NCI-H2107 treated with DMSO at 0.1 percent for 48 hours (cell line): ENCODE data around the gene GALT.
"Not testable (repeated sequence)": the region's sequence is repeated elsewhere in the genome, so short reads cannot be mapped to it uniquely, and the experiment has no call there.

Source experiments
- DNase-seq: peaks from one replicate; lab custom pipeline; 2025; ENCODE audit not compliant: unreplicated experiment; lab: John Stamatoyannopoulos, UW

GALT gene

DNA sequence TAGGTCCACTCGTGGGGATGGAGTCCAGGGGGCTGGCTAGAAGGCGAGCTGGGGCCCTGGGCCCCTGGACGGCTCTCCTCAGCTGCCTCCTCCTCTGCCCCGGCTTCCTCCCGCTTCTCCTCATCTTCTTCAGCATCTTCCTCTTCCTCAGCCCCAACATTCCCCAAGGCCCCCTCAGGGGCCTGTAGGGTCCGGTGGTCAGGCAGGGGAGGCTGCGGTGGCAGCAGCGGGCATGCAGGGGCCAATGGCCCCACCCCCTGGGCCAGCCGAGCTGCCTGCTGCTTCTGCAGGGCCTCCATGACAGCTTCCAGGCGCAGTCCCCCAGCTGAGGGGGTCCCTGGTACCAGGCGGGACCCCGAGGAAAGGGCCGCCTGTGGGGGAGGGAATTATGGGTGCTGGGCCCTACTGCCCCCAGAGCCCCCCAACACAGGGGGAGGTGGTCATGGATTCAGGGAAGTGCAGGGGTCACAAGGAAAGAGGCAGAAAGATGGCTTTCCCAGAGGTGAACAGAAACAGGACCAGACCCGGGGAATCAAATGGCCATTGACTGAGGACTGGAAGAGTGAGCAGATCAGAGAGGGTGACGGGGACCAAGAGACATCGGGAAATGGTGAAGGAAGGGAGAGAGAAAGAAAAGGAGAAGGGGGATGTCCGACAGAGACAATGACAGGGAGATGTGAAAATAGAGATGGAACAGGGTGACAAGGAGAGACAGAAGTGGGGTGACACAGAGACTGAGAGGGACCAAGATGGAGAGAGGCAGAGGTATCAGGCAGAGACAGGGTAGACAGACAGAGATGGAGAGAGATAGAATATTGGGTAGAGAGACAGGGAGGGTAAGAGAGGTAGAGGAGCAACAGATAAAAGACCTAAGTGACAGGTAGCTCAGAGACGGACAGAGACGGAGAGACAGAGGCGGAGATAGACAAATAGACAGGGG is 18.5 kb upstream of the GALT start:
- no peak for DNase-seq

DNA sequence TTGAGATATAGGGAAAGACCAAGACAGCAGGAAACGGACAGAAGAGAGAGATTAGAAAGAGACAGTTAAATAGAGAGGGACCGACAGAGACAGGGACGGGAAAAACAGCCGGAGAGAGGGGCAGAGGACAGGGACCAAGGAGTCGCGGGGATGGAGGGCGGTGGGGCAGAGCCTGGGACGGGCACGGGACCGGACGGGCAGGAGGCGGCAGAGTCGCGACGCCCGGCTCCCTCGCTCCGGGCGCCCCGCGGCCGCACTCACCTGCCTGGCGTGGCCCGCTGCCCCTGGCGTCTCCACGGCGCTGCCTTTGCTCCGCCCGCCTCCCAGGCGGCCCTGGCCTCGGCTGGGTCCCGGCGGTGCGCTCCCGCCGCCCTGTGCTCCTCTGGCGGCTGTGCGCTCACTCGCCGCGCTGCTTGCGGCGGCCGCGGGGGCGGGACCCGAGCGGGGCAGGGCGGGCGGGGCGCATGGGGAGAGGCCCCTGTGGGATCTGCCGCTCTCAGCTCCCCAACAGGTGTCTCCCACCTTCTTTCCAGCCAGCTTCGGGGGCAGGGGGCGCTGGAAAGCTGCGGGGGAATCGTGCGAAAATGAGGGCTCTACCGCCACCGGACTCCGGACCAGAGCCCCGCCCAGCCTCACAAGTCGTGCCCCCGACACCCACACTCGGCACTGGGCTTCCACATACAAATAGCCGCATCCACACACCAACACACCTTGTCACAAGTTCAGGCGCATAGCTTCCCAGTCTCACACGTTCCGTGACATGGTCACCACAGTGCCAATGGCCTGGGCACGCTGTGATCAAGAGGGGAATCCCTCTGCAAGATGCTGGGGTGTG is 17.6 kb upstream of the GALT start, which contains the start of gene ARID3C:
TSS of gene ARID3C (minus strand) at position 411 of the 835 bp plus-strand sequence. CDS start 1,052 bp downstream, outside the sequence.
- DNase-seq, result no peak

DNA sequence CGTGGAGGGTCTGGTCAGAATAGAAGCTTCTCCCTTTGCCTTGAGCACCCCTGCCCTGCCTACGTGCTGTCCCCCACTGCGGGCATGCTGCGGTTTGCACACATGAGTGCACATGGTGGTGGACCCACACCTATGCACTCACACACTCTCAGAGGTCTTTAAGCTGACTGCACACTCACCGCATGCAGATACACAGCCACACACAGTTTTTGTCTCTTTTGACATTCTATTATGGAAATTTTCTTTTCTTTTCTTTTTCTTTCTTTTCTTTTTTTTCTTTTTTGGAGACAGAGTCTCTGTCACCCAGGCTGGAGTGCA is 17.0 kb upstream of the GALT start:
- DNase-seq, result no peak

DNA sequence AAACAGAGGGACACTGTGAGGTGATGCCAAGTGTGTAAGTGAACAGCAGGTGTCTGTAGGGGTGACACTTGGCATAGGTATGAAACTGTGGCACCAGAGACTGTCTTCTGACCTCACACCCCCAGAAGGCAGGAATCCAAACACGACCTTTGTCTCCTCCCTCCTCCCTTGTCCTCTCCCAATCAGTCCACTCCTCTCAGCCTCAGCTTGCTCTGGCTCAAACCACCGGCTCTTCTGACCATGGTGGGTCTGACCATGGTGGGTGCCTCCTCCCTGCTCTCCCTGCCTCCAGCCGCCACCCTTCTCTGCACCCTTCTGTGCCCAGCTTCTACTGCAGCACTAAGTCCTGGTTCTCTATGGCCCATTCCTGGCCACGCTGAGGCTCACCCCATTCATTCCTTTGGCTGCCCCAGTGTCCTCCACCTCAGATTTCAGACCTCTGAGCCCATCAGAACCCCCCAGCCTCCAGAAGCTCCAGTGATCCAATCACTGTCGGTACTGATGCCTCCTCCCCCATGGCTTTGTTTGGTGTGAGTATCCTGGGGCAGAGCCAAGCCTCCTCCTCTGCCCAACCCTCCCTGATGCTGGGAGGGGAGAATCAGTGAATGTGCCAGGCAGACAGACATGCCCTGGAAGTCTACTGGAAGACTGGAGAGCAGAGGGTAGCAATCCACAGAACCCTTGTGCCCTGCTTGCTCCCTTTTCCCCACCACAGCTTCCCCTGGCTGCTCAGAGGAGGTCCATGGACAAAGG is 15.9 kb upstream of the GALT start:
- no peak for DNase-seq

DNA sequence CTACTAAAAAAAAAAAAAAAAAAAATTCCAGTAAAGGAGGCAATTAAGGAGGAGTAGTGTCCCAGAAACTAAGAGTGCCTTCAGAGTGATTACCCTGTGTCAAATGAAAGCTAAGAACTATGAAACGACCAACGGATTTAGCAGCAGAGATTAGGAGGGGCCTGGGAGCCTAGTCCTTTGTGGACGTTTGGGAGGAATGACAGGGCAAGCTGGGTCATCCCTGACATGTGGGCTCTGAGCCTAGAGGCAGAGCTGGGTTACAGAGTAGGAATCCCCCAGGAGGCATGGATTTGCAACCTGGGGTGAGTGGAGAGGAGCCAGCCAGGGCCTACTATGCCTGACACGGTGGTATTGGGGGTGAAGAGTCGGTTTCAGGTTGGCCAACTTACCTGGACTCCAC is 13.3 kb upstream of the GALT start:
- no peak for DNase-seq

DNA sequence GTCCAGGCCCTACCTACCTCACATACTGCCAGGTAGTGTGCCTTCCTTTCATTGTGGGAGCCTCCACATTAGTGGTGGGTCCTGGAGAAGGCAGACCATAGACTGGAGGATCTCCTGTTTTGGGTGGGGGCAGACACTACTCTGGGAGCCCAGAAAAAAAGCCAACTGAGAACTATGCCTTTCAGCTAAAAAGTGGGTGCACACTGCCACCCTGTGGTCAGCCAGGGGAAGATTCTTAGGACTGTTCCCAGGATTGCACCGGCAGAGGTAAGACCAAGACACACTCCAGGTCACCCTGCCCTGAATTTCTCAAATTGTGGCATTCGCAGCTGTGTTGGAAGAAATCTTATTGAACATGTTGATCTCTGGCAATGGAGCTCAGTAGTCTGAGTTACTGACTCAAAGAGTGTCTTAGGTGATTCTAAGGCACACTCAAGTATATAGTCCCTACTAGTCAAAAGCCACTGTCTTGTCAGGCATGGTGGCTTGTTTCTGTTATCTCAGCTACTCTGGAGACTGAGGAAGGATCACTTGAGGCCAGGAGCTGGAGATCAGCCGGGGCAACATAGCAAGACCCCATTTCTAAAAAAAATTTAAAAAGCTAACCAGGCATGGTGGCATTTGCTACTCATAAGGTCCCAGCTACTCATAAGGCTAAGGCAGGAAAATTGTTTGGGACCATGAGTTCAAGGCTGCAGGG is 12.5 kb upstream of the GALT start:
- peak; percentile 54 for DNase-seq

DNA sequence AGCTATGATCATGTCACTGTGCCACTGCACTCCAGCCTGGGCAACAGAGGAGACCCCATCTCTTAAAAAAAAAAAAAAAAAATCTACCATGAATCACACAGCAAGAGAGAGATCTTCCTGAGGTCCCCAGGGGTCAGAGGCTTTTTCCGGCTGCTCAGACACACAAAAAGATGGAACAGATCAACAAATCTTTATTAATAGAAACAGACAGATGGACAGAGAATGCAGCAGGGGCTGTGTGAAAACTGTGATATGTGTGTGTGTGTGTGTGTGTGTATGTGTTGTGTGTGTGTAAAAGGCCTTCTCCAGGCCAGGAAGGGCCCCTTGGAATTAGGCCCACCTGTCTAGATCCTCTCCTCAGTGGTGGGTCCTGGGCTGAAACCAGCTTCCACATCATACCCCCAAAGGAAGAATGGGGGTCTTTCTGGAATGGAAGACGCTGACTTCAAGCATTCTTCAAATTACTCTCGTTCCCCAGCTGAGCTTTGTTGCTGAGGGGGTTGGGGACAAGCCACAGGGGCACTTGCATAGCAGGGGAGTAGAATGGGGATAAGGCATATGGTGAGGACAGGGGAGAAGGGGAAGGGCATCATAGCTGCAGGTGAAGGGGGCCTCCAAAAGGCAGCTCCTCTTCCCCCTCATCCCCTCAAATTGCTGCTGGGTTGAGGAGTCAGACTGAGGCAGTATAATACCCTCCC is 11.8 kb upstream of the GALT start:
- no peak for DNase-seq

DNA sequence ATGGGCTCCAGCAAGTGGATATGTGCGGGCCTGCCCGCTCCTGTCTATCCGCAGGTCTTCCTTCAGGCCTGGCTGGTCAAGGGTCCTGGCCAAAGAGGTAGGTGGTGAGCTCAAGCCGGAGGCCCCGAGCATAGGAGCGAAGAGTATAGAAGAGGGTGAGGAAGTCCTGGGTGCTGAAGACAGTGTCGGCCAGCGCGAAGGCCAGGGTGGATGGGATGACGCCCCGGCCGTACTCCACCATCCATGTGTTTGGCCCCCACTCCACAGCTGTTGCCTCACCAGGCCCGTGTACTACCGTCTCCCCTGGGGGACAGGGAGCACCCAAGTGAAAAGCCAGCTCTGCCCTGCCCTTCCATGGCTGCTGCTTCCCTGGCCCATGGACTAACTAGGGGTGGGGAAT is 10.9 kb upstream of the GALT start:
- DNase-seq, result no peak

DNA sequence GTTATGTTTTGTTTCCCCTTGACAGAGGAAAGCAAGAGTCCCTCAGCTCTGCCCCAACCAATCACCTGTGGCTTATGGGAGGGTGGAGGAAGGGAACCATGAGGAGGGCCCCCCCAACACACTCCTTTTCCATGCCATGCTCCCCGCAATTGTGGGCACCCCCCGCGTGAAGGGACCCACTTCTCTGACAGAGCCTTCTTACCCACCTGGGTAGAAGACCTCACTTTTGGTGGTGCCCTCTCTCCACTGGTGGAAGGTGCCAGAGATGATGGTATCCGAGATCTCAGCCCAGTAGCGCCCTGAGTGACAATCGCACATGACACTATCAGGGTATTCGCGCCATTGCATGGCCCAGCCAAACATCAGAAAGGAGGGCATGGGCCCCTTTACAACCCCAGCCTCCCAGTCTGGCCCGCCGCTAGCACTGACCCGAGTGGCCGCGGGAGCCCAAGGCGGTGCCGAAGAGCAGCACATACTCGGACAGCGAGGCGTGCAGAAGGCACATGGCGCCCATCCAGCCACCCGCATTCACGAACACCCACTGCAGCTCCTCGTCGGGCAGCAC is 9.6 kb upstream of the GALT start:
- no peak for DNase-seq

DNA sequence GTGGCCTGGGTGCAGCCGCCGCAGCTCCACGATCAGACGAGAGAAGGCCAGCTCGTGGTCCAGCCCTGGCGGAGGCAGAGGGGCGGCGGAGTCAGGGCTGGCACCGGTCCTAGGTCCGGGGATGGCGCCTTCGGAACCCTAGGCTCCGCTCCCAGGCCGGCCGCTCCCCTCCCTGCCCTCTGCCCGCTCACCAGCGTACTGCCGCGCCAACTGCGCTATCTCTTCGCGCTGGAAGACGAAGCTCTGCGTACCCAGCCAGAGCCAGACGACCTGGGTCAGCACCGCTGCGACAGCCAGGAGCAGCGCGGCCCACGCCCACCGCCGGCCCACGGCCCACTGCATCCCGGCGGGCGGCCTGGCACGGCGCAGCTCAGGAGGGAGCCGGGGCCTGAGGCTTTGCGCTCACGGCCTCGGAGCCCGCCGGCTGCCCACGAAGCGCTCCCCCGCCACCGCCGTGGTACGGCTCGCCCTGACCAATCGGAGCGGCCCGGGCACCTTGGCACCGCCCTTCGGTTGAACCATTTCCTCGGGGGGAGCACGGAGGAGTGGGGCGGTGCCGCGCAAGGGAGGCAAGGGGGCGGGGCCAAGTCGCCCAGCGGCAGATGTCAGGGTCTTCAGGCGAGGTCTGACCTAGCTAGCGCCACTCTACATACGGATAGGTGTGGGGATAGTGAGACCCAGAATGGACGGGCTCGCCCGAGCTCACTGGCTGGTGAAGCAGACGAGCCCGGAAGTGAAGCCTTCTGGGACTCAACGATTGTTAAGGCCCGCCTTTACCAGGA is 8.9 kb upstream of the GALT start, which contains the start of gene SIGMAR1:
TSS of gene SIGMAR1 (minus strand) at position 432 of the 782 bp plus-strand sequence. CDS start at position 342, 90 bp downstream.
- DNase-seq, result peak; percentile 62

DNA sequence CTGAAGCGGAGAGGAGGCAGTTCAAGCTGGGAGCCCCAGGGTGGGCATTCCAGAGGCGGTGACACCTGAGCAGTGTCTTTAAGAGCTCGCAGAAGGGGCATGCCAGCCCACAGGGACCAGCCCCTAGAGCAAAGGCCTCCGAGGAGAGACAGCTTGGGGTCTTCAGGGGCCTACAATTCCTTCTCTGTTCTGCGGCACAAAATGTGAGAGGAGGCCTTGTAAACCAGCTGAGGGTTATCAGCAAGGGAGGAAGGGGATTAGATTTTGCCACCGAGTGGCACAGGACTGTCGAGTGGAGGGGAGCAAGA is 8.4 kb upstream of the GALT start:
- DNase-seq, result no peak

DNA sequence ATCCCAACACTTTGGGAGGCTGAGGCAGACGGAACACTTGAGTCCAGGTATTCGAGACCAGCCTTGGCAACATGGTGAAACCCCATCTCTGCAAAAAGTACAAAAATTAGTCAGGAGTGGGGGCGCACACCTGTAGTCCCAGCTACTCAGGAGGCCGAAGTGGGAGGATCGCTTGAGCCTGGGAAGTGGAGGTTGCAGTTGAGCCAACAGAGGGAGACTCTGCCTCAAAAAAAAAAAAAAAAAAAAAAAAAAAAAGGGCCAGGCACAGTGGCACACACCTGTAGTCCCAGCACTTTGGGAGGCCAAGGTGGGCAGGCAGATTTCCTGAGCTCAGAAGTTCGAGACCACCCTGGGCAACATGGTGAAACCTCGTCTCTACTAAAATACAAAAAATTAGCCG is 7.2 kb upstream of the GALT start:
- not testable (repeated sequence) for DNase-seq

DNA sequence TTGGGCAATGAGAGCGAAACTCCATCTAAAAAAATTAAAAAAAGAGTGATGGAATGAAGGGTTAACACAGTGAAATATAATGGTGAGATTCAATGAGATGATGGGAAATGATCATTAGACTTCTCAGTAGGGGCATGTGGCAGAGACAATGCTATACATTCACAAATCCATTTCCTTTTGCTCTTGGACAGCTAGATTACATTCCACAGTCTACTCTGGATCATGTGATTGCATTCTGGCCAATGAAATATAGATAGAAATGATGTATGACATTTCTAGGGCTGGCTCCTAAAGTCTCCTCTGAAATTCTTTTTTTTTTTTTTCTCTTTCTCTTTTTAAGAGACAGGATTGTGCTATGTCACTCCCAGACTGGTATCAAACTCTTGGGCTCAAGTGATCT is 3.8 kb upstream of the GALT start:
- DNase-seq, result no peak

DNA sequence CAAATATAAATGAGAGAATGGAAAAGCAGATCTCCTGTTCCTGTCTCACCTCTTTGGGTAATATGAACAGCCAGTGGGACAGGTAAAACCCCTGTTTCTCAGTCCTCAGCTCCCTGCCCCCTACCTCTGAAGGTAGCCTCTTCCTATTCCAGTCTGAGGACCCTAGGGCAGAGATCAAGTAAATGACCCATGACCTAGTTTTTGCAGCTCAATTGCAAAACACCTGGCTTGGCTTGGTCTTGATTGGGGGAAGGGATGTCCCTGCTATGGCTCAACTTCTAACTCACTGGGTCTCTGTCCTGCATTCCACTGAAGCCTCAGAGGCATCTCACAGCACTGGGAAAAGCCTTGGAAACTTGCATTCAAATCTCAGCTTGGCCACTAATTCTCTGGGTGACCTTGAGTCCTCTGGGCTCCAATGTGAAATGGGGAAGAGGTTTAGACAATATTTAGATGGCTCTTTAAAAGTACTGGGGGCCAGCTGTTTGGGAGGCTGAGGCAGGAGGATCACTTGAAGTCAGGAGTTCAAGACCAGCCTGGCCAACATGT is 1.6 kb upstream of the GALT start:
- no peak for DNase-seq

DNA sequence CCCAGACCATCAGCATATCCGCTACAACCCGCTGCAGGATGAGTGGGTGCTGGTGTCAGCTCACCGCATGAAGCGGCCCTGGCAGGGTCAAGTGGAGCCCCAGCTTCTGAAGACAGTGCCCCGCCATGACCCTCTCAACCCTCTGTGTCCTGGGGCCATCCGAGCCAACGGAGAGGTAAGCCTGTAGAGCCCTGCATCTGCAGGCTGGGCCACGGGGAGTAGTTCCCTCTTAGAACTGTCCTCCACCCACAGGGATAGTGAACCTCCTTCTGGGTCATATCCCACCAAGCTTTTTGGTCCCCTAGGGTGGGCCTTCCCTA is 569 bp downstream of the GALT start:
- DNase-seq, result no peak

DNA sequence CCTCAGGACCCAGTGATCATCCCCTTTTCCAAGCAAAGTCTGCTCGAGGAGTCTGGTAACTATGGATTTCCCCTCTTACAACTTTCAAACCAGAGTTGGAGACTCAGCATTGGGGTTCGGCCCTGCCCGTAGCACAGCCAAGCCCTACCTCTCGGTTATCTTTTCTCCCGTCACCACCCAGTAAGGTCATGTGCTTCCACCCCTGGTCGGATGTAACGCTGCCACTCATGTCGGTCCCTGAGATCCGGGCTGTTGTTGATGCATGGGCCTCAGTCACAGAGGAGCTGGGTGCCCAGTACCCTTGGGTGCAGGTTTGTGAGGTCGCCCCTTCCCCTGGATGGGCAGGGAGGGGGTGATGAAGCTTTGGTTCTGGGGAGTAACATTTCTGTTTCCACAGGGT is 1.2 kb downstream of the GALT start:
- no peak for DNase-seq

DNA sequence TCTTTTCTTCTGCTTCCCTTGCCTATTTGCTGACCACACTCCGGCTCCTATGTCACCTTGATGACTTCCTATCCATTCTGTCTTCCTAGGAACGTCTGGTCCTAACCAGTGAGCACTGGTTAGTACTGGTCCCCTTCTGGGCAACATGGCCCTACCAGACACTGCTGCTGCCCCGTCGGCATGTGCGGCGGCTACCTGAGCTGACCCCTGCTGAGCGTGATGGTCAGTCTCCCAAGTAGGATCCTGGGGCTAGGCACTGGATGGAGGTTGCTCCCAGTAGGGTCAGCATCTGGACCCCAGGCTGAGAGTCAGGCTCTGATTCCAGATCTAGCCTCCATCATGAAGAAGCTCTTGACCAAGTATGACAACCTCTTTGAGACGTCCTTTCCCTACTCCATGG is 2.2 kb downstream of the GALT start:
- no peak for DNase-seq

DNA sequence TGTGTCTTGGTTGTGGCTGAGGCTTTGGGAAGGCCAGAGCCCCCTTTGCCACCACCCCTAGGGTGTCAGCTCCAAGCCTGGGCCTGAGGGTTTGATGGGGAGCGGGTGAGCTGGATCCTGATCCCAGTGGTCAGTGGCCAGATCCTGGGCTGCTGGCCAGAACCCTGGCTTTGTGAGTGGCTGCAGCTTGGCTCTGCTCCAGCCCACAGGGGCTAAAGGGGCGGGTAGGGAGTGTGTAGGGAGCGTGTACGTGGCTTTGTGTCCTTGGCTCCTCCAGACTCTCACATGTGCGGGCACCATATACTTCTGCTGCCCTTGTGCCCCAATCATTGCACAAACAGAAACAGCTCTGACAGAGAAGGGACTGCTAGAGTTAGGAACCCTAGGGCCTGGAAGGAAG is 4.3 kb downstream of the GALT start:
- no peak for DNase-seq

DNA sequence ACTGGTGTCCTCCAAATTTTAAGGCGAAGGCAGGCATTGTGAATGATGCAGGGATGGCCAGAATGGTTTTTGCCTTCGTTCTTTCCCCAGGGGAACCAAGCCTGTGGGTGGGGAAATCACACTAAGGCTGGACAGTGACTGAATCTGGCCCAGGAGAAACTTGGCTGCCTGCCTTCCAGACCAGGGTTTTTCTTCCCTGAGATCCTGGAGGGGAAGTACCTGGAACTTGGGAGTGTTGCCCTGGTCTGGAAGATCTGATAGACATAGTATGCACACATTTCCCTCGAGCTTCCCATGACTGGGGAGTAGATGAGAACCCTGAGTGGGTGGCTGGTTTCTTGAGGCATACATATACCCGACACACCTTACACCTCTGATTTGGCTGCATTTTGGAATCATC is 4.8 kb downstream of the GALT start:
- no peak for DNase-seq
